ENCODE data around the gene AVP.

AVP gene

GRCh38 chr20:3100480-3100879 lies 16.0 kb upstream of the AVP start:
- TF ChIP-seq, protein P1, sequence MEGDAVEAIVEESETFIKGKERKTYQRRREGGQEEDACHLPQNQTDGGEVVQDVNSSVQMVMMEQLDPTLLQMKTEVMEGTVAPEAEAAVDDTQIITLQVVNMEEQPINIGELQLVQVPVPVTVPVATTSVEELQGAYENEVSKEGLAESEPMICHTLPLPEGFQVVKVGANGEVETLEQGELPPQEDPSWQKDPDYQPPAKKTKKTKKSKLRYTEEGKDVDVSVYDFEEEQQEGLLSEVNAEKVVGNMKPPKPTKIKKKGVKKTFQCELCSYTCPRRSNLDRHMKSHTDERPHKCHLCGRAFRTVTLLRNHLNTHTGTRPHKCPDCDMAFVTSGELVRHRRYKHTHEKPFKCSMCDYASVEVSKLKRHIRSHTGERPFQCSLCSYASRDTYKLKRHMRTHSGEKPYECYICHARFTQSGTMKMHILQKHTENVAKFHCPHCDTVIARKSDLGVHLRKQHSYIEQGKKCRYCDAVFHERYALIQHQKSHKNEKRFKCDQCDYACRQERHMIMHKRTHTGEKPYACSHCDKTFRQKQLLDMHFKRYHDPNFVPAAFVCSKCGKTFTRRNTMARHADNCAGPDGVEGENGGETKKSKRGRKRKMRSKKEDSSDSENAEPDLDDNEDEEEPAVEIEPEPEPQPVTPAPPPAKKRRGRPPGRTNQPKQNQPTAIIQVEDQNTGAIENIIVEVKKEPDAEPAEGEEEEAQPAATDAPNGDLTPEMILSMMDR (IDR thresholded peaks at IDR 0.05; ENCODE audit: low read depth, low read length) = no peak
- H3K4me3 ChIP-seq (ENCODE audit: low read depth, low read length) = no peak overlapping the region

DNA sequence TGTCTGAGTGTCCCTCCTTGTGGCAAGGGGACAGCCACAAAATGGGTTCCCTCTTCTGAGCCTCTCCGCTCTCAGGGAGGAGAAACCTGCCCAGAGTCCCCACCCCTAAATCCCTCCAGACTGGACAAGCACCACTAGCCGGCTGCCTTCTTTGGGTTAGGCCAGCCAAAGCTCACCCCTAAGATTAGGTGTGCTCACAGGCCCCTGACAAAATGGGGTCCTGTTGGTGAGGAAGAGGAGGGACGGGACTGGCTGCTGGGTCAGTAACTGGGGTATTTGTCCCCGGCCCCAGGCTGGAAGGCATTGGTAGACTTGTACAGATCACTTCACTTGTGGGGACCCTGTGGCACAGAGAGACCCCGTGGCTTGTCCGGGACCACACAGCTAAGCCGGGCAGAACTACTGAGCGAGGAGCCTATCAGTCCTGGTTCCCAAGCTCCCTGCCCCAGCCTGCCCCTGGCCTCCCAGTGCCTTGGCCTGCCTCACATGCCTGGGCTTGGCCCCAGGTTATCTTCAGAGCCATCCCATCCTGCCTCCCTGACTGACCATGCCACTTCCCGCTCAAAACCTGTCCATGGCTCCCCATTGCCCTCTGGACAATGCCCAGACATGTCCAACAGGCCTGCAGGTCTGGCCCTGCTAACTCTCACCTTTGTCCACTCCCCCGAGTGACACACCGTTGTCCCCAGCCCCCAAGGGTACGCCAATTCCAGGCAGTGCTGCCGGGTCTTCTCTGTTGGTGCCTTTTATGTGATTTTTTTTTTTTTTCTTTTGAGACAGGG lies 10.5 kb upstream of the AVP start:
- TF ChIP-seq, protein P1 (IDR thresholded peaks at IDR 0.05; ENCODE audit: low read depth, low read length) = no peak
- no peak overlapping the region for H3K4me3 ChIP-seq (ENCODE audit: low read depth, low read length)

DNA sequence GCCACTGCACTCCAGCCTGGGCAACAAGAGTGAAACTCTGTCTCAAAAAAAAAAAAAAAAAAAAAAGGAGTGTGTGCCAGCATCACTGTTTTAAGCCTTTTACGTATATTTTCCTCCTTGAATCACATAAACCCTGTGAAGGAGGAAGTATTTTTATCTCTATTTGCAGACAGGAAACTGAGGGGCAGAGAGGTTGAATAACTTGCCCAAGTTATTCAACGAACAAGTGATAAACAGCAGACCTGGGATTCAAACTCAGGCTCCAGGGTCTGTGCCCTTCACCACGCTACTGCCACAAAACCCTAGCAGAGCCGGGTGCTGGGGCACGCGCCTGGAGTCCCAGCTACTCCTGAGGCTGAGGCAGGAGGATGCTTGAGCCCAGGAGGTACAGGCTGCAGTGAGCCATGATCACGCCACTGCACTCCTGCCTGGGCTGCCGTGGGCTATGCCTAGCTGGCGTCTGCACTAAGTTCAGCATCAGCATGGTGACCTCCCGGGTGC lies 9.4 kb upstream of the AVP start:
- TF ChIP-seq, protein P1 (IDR thresholded peaks at IDR 0.05; ENCODE audit: low read depth, low read length) = no peak
- no peak overlapping the region for H3K4me3 ChIP-seq (ENCODE audit: low read depth, low read length)

- TF ChIP-seq, protein P1 (IDR thresholded peaks at IDR 0.05; ENCODE audit: low read depth, low read length) = no peak
- H3K4me3 ChIP-seq (ENCODE audit: low read depth, low read length) = no peak overlapping the region; the same call in 1 of the 2 replicates
Measured at GRCh38 chr20:3092611-3093379, 8.3 kb upstream of the AVP start.

DNA sequence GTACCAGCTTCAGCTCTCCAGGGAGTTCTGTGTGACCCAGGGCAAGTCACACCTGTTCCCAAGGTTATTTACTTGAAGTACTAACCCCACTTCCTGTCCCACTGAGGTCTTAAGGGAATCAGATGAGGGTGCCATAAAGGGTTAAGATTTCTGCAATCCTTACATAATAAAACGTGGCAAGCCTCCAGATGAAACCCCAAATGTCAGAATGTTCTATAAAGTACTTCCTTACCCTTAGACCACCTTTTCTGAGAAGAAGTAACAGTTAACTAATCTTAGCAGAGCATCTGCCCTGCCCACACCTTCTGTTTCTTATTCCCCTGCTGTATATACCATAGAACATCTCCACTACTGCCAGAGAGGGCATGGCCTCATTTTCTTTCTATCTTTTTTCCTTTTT lies 6.0 kb upstream of the AVP start:
- no peak overlapping the region for H3K4me3 ChIP-seq (ENCODE audit: low read depth, low read length)
- TF ChIP-seq, protein P1 (IDR thresholded peaks at IDR 0.05; ENCODE audit: low read depth, low read length) = no peak

GRCh38 chr20:3088031-3088430 lies 3.5 kb upstream of the AVP start:
- TF ChIP-seq, protein P1 (IDR thresholded peaks at IDR 0.05; ENCODE audit: low read depth, low read length) = no peak
- no peak overlapping the region for H3K4me3 ChIP-seq (ENCODE audit: low read depth, low read length)

DNA sequence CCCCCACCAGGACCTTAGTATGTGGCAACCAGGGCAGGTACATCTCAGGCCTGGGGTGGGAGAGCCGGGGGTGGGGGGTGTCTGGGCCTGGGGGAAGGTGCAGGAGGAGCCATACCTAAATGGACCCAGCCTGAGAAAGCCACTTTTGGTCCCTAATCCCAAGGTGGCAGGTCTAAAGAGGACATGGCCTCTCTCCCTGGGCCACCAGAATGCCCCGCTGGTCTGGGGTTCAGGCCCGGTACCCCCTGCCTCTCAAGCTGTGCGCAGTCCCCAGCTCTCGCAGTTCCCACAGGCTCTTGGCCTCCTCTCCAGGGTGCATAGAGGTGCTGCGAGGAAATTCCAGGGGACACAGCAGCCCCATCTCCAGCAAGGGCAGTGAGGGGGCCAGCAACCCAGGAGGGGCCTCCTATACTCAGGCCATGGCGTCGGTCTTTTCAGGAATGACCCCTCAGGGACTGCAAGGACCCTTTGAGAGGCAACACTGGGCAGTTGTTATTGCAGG lies 1.1 kb upstream of the AVP start:
- TF ChIP-seq, protein P1 (IDR thresholded peaks at IDR 0.05; ENCODE audit: low read depth, low read length) = no peak
- no peak overlapping the region for H3K4me3 ChIP-seq (ENCODE audit: low read depth, low read length)

Data from WI38 (cell line).